Activated CD4-positive, alpha-beta T cell treated with anti-CD3 and anti-CD28 coated beads, Interleukin-2, amount 10 ng/mL, durations not matched to agents 7 days and 5 days (primary cell): ENCODE results near the gene IKZF2. TPM values are rescaled to one million over a fixed set of nuclear protein-coding genes. Genes with fewer than 3 reads are reported as not detected.

Source experiments
- CTCF ChIA-PET: fragments of 350-600 bp; sonication (Branson Sonifier 250); formaldehyde crosslinking; loops from one replicate; lab custom pipeline; 2021; ENCODE audit warnings: antibody characterized with exemption; lab: Charles Lee
- POLR2A ChIA-PET: fragments of 350-600 bp; sonication (Branson Sonifier 250); formaldehyde crosslinking; loops from one replicate; lab custom pipeline; 2021; ENCODE audit warnings: antibody characterized with exemption; lab: Charles Lee
- DNase-seq: peaks from one replicate; pipeline ENCODE4 v3.0.0-alpha.2; 2020
- H3K27ac Mint-ChIP-seq: one replicate; pipeline ENCODE4 v1.8.0; 2021; ENCODE audit warnings: mild to moderate bottlenecking, moderate library complexity, mixed read lengths
- H3K27me3 Mint-ChIP-seq: one replicate; pipeline ENCODE4 v1.8.0; 2021; ENCODE audit warnings: mixed read lengths
- H3K36me3 Mint-ChIP-seq: one replicate; pipeline ENCODE4 v1.8.0; 2021; ENCODE audit warnings: low read depth, mixed read lengths
- H3K4me1 Mint-ChIP-seq: one replicate; pipeline ENCODE4 v1.8.0; 2021; ENCODE audit warnings: mixed read lengths
- H3K4me3 Mint-ChIP-seq: one replicate; pipeline ENCODE4 v1.8.0; 2021; ENCODE audit warnings: mild to moderate bottlenecking, moderate library complexity, mixed read lengths
- H3K9me3 Mint-ChIP-seq: one replicate; pipeline ENCODE4 v1.8.0; 2021; ENCODE audit warnings: mixed read lengths
- total RNA-seq, 2 experiments: library from RNA; stranded (reverse); gene quantifications; one replicate each; pipeline ENCODE4 v1.2.3, GENCODE V29; 2021

Gene IKZF2
- total RNA-seq, 2 experiments from 2014 or later, result 5.1 TPM

GRCh38 chr2:213084261-213084660 lies 67.2 kb downstream of the IKZF2 start:
- H3K4me3 Mint-ChIP-seq, result no peak overlapping the region
- POLR2A ChIA-PET, result no interaction called here
- H3K36me3 Mint-ChIP-seq, result no peaks in the 10 kb centered on the region
- H3K9me3 Mint-ChIP-seq, result peaks cover 6% of the 10 kb centered on the region
- H3K4me1 Mint-ChIP-seq, result peaks cover 1% of the 10 kb centered on the region
- CTCF ChIA-PET, result no interaction called here
- DNase-seq, result no peak
- H3K27me3 Mint-ChIP-seq, result no peaks in the 10 kb centered on the region
- H3K27ac Mint-ChIP-seq, result no peak overlapping the region

- Mint-ChIP-seq H3K4me1 (peaks cover 1% of the 10 kb centered on the region), H3K27ac (no peak overlapping the region), H3K4me3 (no peak overlapping the region), H3K27me3 (no peaks in the 10 kb centered on the region), H3K9me3 (peaks cover 6% of the 10 kb centered on the region), H3K36me3 (no peaks in the 10 kb centered on the region)
- no peak for DNase-seq
- ChIA-PET POLR2A (no interaction called here), CTCF (interaction anchor here (0.7 kb wide), 1 partner anchor 284 kb away, joined by 3 read pairs; no protein-coding TSS in a partner anchor)
These were observed 70.3 kb downstream of the IKZF2 start for GRCh38 chr2:213080969-213081617.

- ChIA-PET CTCF (interaction anchor here (0.9 kb wide), 1 partner anchor 93 kb away, joined by 3 read pairs; no protein-coding TSS in a partner anchor), POLR2A (no interaction called here)
- DNase-seq, result no peak
- H3K36me3 Mint-ChIP-seq, result no peaks in the 10 kb centered on the region
- H3K27me3 Mint-ChIP-seq, result no peaks in the 10 kb centered on the region
- no peak overlapping the region for H3K27ac Mint-ChIP-seq
- H3K9me3 Mint-ChIP-seq, result peaks cover 6% of the 10 kb centered on the region
- peaks cover 1% of the 10 kb centered on the region for H3K4me1 Mint-ChIP-seq
- H3K4me3 Mint-ChIP-seq, result no peak overlapping the region
These were observed 71.7 kb downstream of the IKZF2 start for GRCh38 chr2:213079756-213080155.

GRCh38 chr2:213078686-213079085 lies 72.7 kb downstream of the IKZF2 start:
- no peaks in the 10 kb centered on the region for H3K36me3 Mint-ChIP-seq
- peaks cover 6% of the 10 kb centered on the region for H3K9me3 Mint-ChIP-seq
- H3K4me3 Mint-ChIP-seq, result no peak overlapping the region
- H3K27me3 Mint-ChIP-seq, result no peaks in the 10 kb centered on the region
- POLR2A ChIA-PET, result no interaction called here
- peak overlapping the region; percentile 54 for H3K27ac Mint-ChIP-seq
- DNase-seq, result no peak
- peaks cover 1% of the 10 kb centered on the region for H3K4me1 Mint-ChIP-seq
- CTCF ChIA-PET, result no interaction called here

GRCh38 chr2:213069531-213069930 lies 81.9 kb downstream of the IKZF2 start:
- POLR2A ChIA-PET, result no interaction called here
- H3K27me3 Mint-ChIP-seq, result no peaks in the 10 kb centered on the region
- CTCF ChIA-PET, result no interaction called here
- H3K4me3 Mint-ChIP-seq, result no peak overlapping the region
- no peak overlapping the region for H3K27ac Mint-ChIP-seq
- peaks cover 8% of the 10 kb centered on the region for H3K4me1 Mint-ChIP-seq
- no peaks in the 10 kb centered on the region for H3K9me3 Mint-ChIP-seq
- DNase-seq, result no peak
- no peaks in the 10 kb centered on the region for H3K36me3 Mint-ChIP-seq

GRCh38 chr2:213068676-213069359 lies 82.6 kb downstream of the IKZF2 start:
- Mint-ChIP-seq H3K27ac (no peak overlapping the region), H3K9me3 (no peaks in the 10 kb centered on the region), H3K4me1 (peaks cover 13% of the 10 kb centered on the region), H3K4me3 (no peak overlapping the region), H3K36me3 (no peaks in the 10 kb centered on the region), H3K27me3 (no peaks in the 10 kb centered on the region)
- DNase-seq, result no peak
- ChIA-PET CTCF (no interaction called here), POLR2A (no interaction called here)

GRCh38 chr2:213067888-213068287 lies 83.5 kb downstream of the IKZF2 start:
- Mint-ChIP-seq H3K4me3 (no peak overlapping the region), H3K27me3 (no peaks in the 10 kb centered on the region), H3K9me3 (no peaks in the 10 kb centered on the region), H3K4me1 (peaks cover 13% of the 10 kb centered on the region), H3K27ac (no peak overlapping the region), H3K36me3 (no peaks in the 10 kb centered on the region)
- DNase-seq, result no peak
- ChIA-PET POLR2A (no interaction called here), CTCF (interaction anchor here (0.6 kb wide), 1 partner anchor 228 kb away, joined by 7 read pairs; no protein-coding TSS in a partner anchor)

- CTCF ChIA-PET, result no interaction called here
- POLR2A ChIA-PET, result no interaction called here
- Mint-ChIP-seq H3K27ac (no peak overlapping the region), H3K4me1 (peaks cover 13% of the 10 kb centered on the region), H3K4me3 (no peak overlapping the region), H3K36me3 (no peaks in the 10 kb centered on the region), H3K27me3 (no peaks in the 10 kb centered on the region), H3K9me3 (no peaks in the 10 kb centered on the region)
- DNase-seq, result no peak
These were observed 85.0 kb downstream of the IKZF2 start for GRCh38 chr2:213066443-213066743.

- POLR2A ChIA-PET, result no interaction called here
These were observed 85.6 kb downstream of the IKZF2 start for GRCh38 chr2:213065583-213066442.

GRCh38 chr2:213064099-213064498 lies 87.3 kb downstream of the IKZF2 start:
- Mint-ChIP-seq H3K4me1 (peaks cover 13% of the 10 kb centered on the region), H3K9me3 (no peaks in the 10 kb centered on the region)

More at GRCh38 chr2:213065583-213066442, 85.6 kb downstream of the IKZF2 start:
- Mint-ChIP-seq H3K9me3 (no peaks in the 10 kb centered on the region), H3K36me3 (no peaks in the 10 kb centered on the region), H3K4me3 (peak overlapping the region; percentile 42), H3K4me1 (peaks cover 13% of the 10 kb centered on the region), H3K27ac (peak overlapping the region; percentile 59), H3K27me3 (no peaks in the 10 kb centered on the region)
- DNase-seq, result no peak
- CTCF ChIA-PET, result no interaction called here

GRCh38 chr2:213057977-213058376 lies 93.4 kb downstream of the IKZF2 start:
- POLR2A ChIA-PET, result no interaction called here
- Mint-ChIP-seq H3K36me3 (no peaks in the 10 kb centered on the region), H3K4me3 (no peak overlapping the region), H3K27ac (no peak overlapping the region), H3K9me3 (no peaks in the 10 kb centered on the region), H3K27me3 (no peaks in the 10 kb centered on the region), H3K4me1 (peaks cover 6% of the 10 kb centered on the region)
- no peak for DNase-seq
- CTCF ChIA-PET, result no interaction called here

More at GRCh38 chr2:213064099-213064498, 87.3 kb downstream of the IKZF2 start:
- ChIA-PET CTCF (no interaction called here), POLR2A (no interaction called here)
- Mint-ChIP-seq H3K27ac (no peak overlapping the region), H3K4me3 (no peak overlapping the region), H3K36me3 (no peaks in the 10 kb centered on the region), H3K27me3 (no peaks in the 10 kb centered on the region)
- no peak for DNase-seq

- Mint-ChIP-seq H3K27ac (no peak overlapping the region), H3K27me3 (peaks cover 3% of the 10 kb centered on the region), H3K4me1 (no peaks in the 10 kb centered on the region), H3K4me3 (no peak overlapping the region), H3K36me3 (no peaks in the 10 kb centered on the region), H3K9me3 (peaks cover 6% of the 10 kb centered on the region)
- ChIA-PET POLR2A (no interaction called here), CTCF (no interaction called here)
- no peak for DNase-seq
These were observed 105.0 kb downstream of the IKZF2 start for GRCh38 chr2:213046431-213046830.

- no peaks in the 10 kb centered on the region for H3K27me3 Mint-ChIP-seq
- no peaks in the 10 kb centered on the region for H3K4me1 Mint-ChIP-seq
- H3K27ac Mint-ChIP-seq, result no peak overlapping the region
- no peaks in the 10 kb centered on the region for H3K36me3 Mint-ChIP-seq
- DNase-seq, result no peak
- POLR2A ChIA-PET, result no interaction called here
- CTCF ChIA-PET, result no interaction called here
- H3K4me3 Mint-ChIP-seq, result no peak overlapping the region
- peaks cover 6% of the 10 kb centered on the region for H3K9me3 Mint-ChIP-seq
These were observed 107.8 kb downstream of the IKZF2 start for GRCh38 chr2:213043566-213043965.
